ENCODE data around the gene BORCS6. TPM values are rescaled to one million over a fixed set of nuclear protein-coding genes. Genes with fewer than 3 reads are reported as not detected.

BORCS6 gene
- 1 to 10 TPM; 4.4 to 6.0 (median 4.6) TPM for total RNA-seq (2021; fragmentation: NEBNext Ultra II Directional; extraction: Animal tissue kit (Norgen Biotek cat#: 25700))
- long read RNA-seq, transcript BORCS6-201 (1 exons, 2,575 nt), result major isoform, 17 of 17 reads
- long read RNA-seq, partial matches to known transcripts, result 0 of 17 reads
- long read RNA-seq, other reads (novel, unspliced or antisense), result 0 of 17 reads

GRCh38 chr17:8189711-8190477 lies at the start of gene BORCS6:
Gene BORCS6, minus strand, starts transcription at chr17:8190180. Its CDS starts 40 bp downstream, at chr17:8190140.
- peak; percentile 99 for DNase-seq
- peak; percentile 51; the same call in 1 of the 2 replicates for TF ChIP-seq CTCF (IDR thresholded peaks at IDR 0.05)
- no peaks in the 10 kb centered on the region for H3K36me3 Mint-ChIP-seq (ENCODE audit: low read depth)
- H3K9me3 Mint-ChIP-seq, result no peaks in the 10 kb centered on the region
- peaks cover 8% of the 10 kb centered on the region for H3K4me1 Mint-ChIP-seq (ENCODE audit: low read depth)
- no peak within 1 kb of the TSS; the same call in none of the 2 replicates for H3K27ac Mint-ChIP-seq
- H3K4me3 Mint-ChIP-seq, result no peak within 1 kb of the TSS
- H3K27me3 Mint-ChIP-seq (ENCODE audit: insufficient read depth), result peaks cover 2% of the 10 kb centered on the region; the same call in 1 of the 2 replicates

GRCh38 chr17:8237886-8238285 lies 47.9 kb upstream of the BORCS6 start:
- no peak overlapping the region for H3K27ac Mint-ChIP-seq
- peaks cover 12% of the 10 kb centered on the region; the same call in 1 of the 2 replicates for H3K36me3 Mint-ChIP-seq (ENCODE audit: low read depth)
- H3K4me3 Mint-ChIP-seq, result no peak overlapping the region
- H3K9me3 Mint-ChIP-seq, result no peaks in the 10 kb centered on the region
- no peaks in the 10 kb centered on the region; the same call in 1 of the 2 replicates for H3K27me3 Mint-ChIP-seq (ENCODE audit: insufficient read depth)
- TF ChIP-seq CTCF (IDR thresholded peaks at IDR 0.05), result no peak
- DNase-seq, result no peak
- no peaks in the 10 kb centered on the region for H3K4me1 Mint-ChIP-seq (ENCODE audit: low read depth)

- Mint-ChIP-seq H3K36me3 (ENCODE audit: low read depth) (peaks cover 12% of the 10 kb centered on the region; the same call in 1 of the 2 replicates), H3K27me3 (ENCODE audit: insufficient read depth) (no peaks in the 10 kb centered on the region; the same call in 1 of the 2 replicates), H3K9me3 (no peaks in the 10 kb centered on the region), H3K27ac (no peak overlapping the region), H3K4me1 (ENCODE audit: low read depth) (no peaks in the 10 kb centered on the region), H3K4me3 (no peak overlapping the region)
- DNase-seq, result no peak
- no peak for TF ChIP-seq CTCF (IDR thresholded peaks at IDR 0.05)
Observed at GRCh38 chr17:8237175-8237574, 47.2 kb upstream of the BORCS6 start.

- Mint-ChIP-seq H3K27me3 (ENCODE audit: insufficient read depth) (no peaks in the 10 kb centered on the region; the same call in 1 of the 2 replicates), H3K36me3 (ENCODE audit: low read depth) (peaks cover 19% of the 10 kb centered on the region; the same call in 1 of the 2 replicates), H3K9me3 (no peaks in the 10 kb centered on the region), H3K4me3 (no peak overlapping the region), H3K4me1 (ENCODE audit: low read depth) (no peaks in the 10 kb centered on the region), H3K27ac (no peak overlapping the region)
- no peak for DNase-seq
- no peak for TF ChIP-seq CTCF (IDR thresholded peaks at IDR 0.05)
Observed at GRCh38 chr17:8235676-8236075, 45.7 kb upstream of the BORCS6 start.

- no peaks in the 10 kb centered on the region; the same call in 1 of the 2 replicates for H3K27me3 Mint-ChIP-seq (ENCODE audit: insufficient read depth)
- H3K4me3 Mint-ChIP-seq, result no peak overlapping the region
- no peaks in the 10 kb centered on the region for H3K4me1 Mint-ChIP-seq (ENCODE audit: low read depth)
- no peak overlapping the region for H3K27ac Mint-ChIP-seq
- peaks cover 23% of the 10 kb centered on the region; the same call in 1 of the 2 replicates for H3K36me3 Mint-ChIP-seq (ENCODE audit: low read depth)
- no peak for TF ChIP-seq CTCF (IDR thresholded peaks at IDR 0.05)
- no peak for DNase-seq
- no peaks in the 10 kb centered on the region for H3K9me3 Mint-ChIP-seq
Observed at GRCh38 chr17:8234361-8235270, 44.6 kb upstream of the BORCS6 start.
